Activated CD4-positive, alpha-beta T cell treated with anti-CD3 and anti-CD28 coated beads for 36 hours (primary cell): ENCODE measurements around the gene SLC66A3. TPM values are rescaled to one million over a fixed set of nuclear protein-coding genes. Genes with fewer than 3 reads are reported as not detected.

Source experiments
- ATAC-seq: fragments of 200-7000 bp; cut with Tn5 transposase; one replicate; pipeline ENCODE4 v1.10.0; 2021; ENCODE audit warnings: mild to moderate bottlenecking, moderate library complexity
- CTCF ChIA-PET: fragments of 350-600 bp; sonication (Branson Sonifier 250); formaldehyde crosslinking; loops from one replicate; lab custom pipeline; 2021; ENCODE audit warnings: antibody characterized with exemption; lab: Charles Lee
- POLR2A ChIA-PET: fragments of 350-600 bp; sonication (Branson Sonifier 250); formaldehyde crosslinking; loops from one replicate; lab custom pipeline; 2021; ENCODE audit warnings: antibody characterized with exemption, inconsistent platforms; lab: Charles Lee
- DNase-seq: peaks from one replicate; pipeline ENCODE4 v3.0.0-alpha.2; 2020
- H3K27ac Mint-ChIP-seq: one replicate; pipeline ENCODE4 v1.8.0; 2021; ENCODE audit warnings: mixed read lengths
- H3K27me3 Mint-ChIP-seq: one replicate; pipeline ENCODE4 v1.8.0; 2021; ENCODE audit warnings: mixed read lengths
- H3K36me3 Mint-ChIP-seq: one replicate; pipeline ENCODE4 v1.8.0; 2021; ENCODE audit warnings: low read depth, mixed read lengths
- H3K4me1 Mint-ChIP-seq: one replicate; pipeline ENCODE4 v1.8.0; 2021; ENCODE audit warnings: mixed read lengths
- H3K4me3 Mint-ChIP-seq: one replicate; pipeline ENCODE4 v1.8.0; 2021; ENCODE audit warnings: mild to moderate bottlenecking, moderate library complexity, mixed read lengths
- H3K9me3 Mint-ChIP-seq: one replicate; pipeline ENCODE4 v1.8.0; 2021; ENCODE audit warnings: low read depth, mixed read lengths
- intact Hi-C, 2 experiments: fragments of 100-400 bp; cut with DNase I in 1 of 2; cut with micrococcal nuclease in 1 of 2; formaldehyde crosslinking; loops; one replicate each; pipeline versions ENCODE4 v1.14.2 to v1.15.1; 2022 to 2024; cut with DNase I, micrococcal nuclease
- total RNA-seq, 2 experiments: library from RNA; stranded (reverse); gene quantifications; one replicate each; pipeline ENCODE4 v1.2.3, GENCODE V29; 2021

SLC66A3 gene
- total RNA-seq, 2 experiments from 2014 or later = 8.2 to 9.8 TPM

DNA sequence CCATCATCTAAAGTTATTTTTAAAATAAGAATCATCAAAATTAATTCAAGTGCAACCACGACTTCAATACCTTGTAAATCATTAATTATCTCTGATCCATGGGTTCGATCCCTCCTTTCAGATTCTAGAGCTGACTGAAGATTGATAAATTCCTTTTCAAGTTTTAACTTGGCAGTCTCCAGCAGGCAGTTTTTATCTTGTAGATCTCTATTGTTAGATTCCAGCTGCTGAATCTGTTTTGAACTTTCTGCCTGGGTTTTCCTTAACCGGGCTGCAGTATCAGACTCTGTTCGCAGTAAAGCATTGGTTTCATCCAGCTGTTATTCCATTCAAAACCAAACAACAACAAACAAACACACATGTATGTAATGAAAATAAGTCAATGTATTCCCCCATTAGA is 59.5 kb downstream of the SLC66A3 start:
- ATAC-seq = no peak
- POLR2A ChIA-PET = no interaction called here
- CTCF ChIA-PET = no interaction called here

DNA sequence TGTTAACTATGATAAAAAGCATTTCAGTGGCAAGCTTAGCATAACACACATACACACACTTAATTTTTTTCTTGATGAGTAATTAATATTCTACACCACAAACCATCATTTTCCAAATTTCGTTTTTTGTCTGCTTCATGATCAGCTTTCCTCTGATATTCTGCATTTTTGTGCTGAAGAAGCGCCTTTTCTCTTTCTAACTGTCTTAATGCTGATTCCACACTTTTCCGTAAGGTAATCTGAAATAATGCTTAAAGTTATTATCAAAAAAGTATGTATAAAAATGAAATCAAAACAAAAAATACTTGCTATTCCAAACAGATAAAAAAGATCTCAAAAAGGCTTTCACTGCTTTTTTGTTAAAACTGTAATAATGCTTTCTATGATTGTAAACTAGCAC is 60.1 kb downstream of the SLC66A3 start:
- Mint-ChIP-seq H3K27ac (no peak overlapping the region), H3K4me3 (no peak overlapping the region)
- intact Hi-C loops = loop anchor here in 1 of 2 experiments (2.0 kb wide), 1 partner anchor 17 kb away; no protein-coding TSS in a partner anchor

More for the DNA sequence above, 59.5 kb downstream of the SLC66A3 start:
- Mint-ChIP-seq H3K36me3 (peaks cover 25% of the 10 kb centered on the region), H3K27me3 (no peaks in the 10 kb centered on the region), H3K27ac (no peak overlapping the region), H3K4me1 (no peaks in the 10 kb centered on the region), H3K4me3 (no peak overlapping the region), H3K9me3 (no peaks in the 10 kb centered on the region)
- DNase-seq = no peak
- intact Hi-C loops = loop anchor here in 1 of 2 experiments (2.0 kb wide), 1 partner anchor 16 kb away; no protein-coding TSS in a partner anchor

DNA sequence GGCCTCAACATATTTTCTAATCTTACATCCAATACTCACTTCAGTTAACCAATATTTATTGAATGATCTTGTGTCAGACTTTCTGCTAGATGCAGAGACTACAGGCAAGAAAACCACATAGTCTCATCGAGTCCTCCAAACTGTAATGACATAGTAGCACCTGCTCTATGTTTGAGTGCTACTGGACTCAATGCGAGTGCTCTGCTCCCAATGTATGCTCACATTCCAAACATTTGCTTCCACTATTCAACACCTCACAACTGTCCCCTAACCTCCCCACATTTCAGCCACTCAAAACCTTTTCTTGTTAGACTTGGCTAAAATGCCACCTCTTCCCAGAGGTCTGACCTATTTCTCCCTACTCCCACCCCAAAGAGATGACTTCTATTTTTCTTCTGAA is 65.2 kb downstream of the SLC66A3 start:
- intact Hi-C loops = no loop called here
- no peak overlapping the region for H3K27ac Mint-ChIP-seq
- DNase-seq (no peak), ATAC-seq (no peak)
- no peaks in the 10 kb centered on the region for H3K27me3 Mint-ChIP-seq
- CTCF ChIA-PET = interaction anchor here (0.6 to 0.9 kb wide), 2 partner anchors 10 to 88 kb away, joined by 3 read pairs; no protein-coding TSS in a partner anchor
- H3K36me3 Mint-ChIP-seq = peaks cover 26% of the 10 kb centered on the region
- POLR2A ChIA-PET = no interaction called here
- no peaks in the 10 kb centered on the region for H3K9me3 Mint-ChIP-seq
- no peaks in the 10 kb centered on the region for H3K4me1 Mint-ChIP-seq
- H3K4me3 Mint-ChIP-seq = no peak overlapping the region

More for the DNA sequence above, 60.1 kb downstream of the SLC66A3 start:
- H3K4me1 Mint-ChIP-seq = no peaks in the 10 kb centered on the region
- CTCF ChIA-PET = no interaction called here
- no peaks in the 10 kb centered on the region for H3K27me3 Mint-ChIP-seq
- no peaks in the 10 kb centered on the region for H3K9me3 Mint-ChIP-seq
- no peak for DNase-seq
- ATAC-seq = no peak
- POLR2A ChIA-PET = no interaction called here
- H3K36me3 Mint-ChIP-seq = peaks cover 28% of the 10 kb centered on the region

DNA sequence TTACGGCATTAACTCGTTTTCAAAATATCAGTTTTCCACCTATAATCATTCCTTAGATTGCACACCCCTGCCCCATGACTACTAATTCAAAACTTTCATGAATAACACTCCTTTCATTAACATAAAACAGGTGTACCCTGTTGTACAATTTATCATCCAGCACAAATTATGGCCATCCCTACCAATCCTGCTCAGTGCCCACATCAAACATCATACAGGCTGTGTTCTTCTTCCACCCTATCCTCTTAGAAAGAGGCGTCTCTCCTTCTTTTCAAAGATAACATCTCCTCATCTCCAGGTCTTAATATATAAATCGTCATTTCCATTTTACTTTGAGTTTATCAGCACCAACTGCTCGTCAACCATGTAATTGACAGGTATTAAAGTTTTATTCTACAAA is 67.6 kb downstream of the SLC66A3 start:
- no peak overlapping the region for H3K4me3 Mint-ChIP-seq
- no peaks in the 10 kb centered on the region for H3K27me3 Mint-ChIP-seq
- ATAC-seq = no peak
- DNase-seq = no peak
- no peaks in the 10 kb centered on the region for H3K9me3 Mint-ChIP-seq
- intact Hi-C loops = no loop called here
- POLR2A ChIA-PET = no interaction called here
- no peaks in the 10 kb centered on the region for H3K4me1 Mint-ChIP-seq
- peaks cover 18% of the 10 kb centered on the region for H3K36me3 Mint-ChIP-seq
- CTCF ChIA-PET = interaction anchor here (0.7 kb wide), 1 partner anchor 17 kb away, joined by 4 read pairs; no protein-coding TSS in a partner anchor
- no peak overlapping the region for H3K27ac Mint-ChIP-seq

DNA sequence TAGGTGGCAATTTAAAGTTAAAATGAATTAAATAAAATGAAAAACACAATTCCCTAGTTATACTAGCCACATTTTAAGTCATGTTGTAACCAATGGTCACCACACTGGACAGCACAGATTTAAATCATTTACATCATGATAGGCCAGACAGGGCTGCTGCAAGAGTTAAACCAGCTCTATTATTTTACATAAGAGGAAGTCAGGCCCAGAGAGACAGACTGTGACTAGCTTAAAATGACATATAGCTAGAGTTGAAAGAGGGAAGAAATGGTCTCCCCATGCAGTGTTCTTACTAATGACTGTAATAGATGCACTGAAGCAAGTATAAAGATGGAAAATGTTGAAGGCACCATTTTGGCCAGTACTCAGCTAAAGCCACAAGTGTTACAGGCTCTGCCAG is 69.6 kb downstream of the SLC66A3 start:
- H3K4me3 Mint-ChIP-seq = no peak overlapping the region
- no peak for DNase-seq
- H3K4me1 Mint-ChIP-seq = no peaks in the 10 kb centered on the region
- no peaks in the 10 kb centered on the region for H3K9me3 Mint-ChIP-seq
- peaks cover 12% of the 10 kb centered on the region for H3K36me3 Mint-ChIP-seq
- no peak overlapping the region for H3K27ac Mint-ChIP-seq
- intact Hi-C loops = no loop called here
- no peak for ATAC-seq
- no peaks in the 10 kb centered on the region for H3K27me3 Mint-ChIP-seq
- POLR2A ChIA-PET = no interaction called here
- CTCF ChIA-PET = no interaction called here

DNA sequence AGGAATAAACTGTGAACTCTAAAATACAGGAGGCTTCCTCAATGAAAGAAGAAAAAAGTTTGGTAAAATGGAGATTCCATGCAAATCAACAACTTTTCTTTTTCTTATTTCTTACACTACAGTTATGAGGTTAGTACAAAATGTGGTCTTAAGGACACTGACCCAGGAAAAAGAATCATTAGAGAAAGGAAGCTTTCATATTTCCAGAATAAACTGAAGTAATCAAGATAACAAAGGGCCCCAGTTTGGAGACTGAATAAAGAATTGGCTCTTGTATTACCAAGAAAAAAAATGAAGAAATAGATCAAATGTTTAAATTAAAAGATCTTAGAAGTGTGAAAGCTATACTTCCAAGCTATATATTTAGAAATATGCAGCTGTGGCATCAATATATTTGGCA is 72.3 kb downstream of the SLC66A3 start:
- ChIA-PET POLR2A (no interaction called here), CTCF (interaction anchor here (0.6 to 2.0 kb wide), 5 partner anchors 15 to 511 kb away, joined by 3 to 5 read pairs (median 3); no protein-coding TSS in a partner anchor)
- no peak overlapping the region for H3K27ac Mint-ChIP-seq
- no peaks in the 10 kb centered on the region for H3K4me1 Mint-ChIP-seq
- intact Hi-C loops = no loop called here
- no peaks in the 10 kb centered on the region for H3K9me3 Mint-ChIP-seq
- H3K4me3 Mint-ChIP-seq = no peak overlapping the region
- H3K27me3 Mint-ChIP-seq = no peaks in the 10 kb centered on the region
- DNase-seq (no peak), ATAC-seq (no peak)
- peaks cover 6% of the 10 kb centered on the region for H3K36me3 Mint-ChIP-seq

Other genes with a start within 250 kb of the SLC66A3 start
- not detected for gene KCNF1, start 243.5 kb upstream of the SLC66A3 start, total RNA-seq
- 10 to 100 TPM; 14.4 to 16.7 TPM for gene ROCK2, start 189.2 kb downstream of the SLC66A3 start, total RNA-seq